Measurements from ENCODE around the gene RAB23. TPM values are rescaled to one million over a fixed set of nuclear protein-coding genes. Genes with fewer than 3 reads are reported as not detected.

Gene RAB23
- total and polyA plus RNA-seq, 2 donors (not counting 3 experiments of a cell fraction or from before 2014, with no cell fraction given), result 3.4 to 9.4 TPM

DNA sequence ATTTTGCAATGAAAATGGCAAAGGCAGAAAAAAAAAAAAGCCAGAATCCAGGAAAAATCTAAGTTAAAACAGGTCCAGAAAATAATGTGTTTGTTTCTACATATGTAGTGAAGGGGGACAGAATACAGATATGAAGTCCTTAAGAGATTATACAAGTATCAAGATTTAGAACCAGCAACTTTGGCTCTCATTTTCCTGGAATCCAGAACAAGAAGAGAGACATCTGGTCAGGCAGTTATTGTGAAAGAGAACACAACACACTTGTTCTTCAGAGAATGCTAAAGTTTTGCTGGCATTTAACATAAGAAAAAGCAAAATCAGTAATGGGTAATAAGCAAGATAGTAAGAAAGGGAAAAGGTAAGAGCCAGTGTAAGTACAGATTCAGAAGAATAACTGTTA is 28.9 kb downstream of the RAB23 start:
- no peak for FAIRE-seq
- Histone ChIP-seq H3K27ac (ENCODE audit: insufficient read depth, low read depth, low read length) (no peak overlapping the region), H2AFZ (ENCODE audit: low read depth, low read length) (no peak overlapping the region), H3K27me3 (ENCODE audit: control insufficient read depth in 2 of 2, insufficient read depth in 2 of 2, low read length in 2 of 2) (no peaks in the 10 kb centered on the region), H3K4me2 (ENCODE audit: insufficient read depth, low read length) (no peak overlapping the region), H3K4me1 (ENCODE audit: control insufficient read depth, extremely low read depth, insufficient read depth, low read length) (no peaks in the 10 kb centered on the region), H3K79me2 (ENCODE audit: control insufficient read depth, insufficient read depth, low read length) (peaks cover 2% of the 10 kb centered on the region), H3K9ac (replicated peaks; ENCODE audit: extremely low read depth, insufficient read depth, low read length) (no peak overlapping the region), H3K9me1 (replicated peaks; ENCODE audit: control insufficient read depth, extremely low read depth, insufficient read depth, low read length) (no peaks in the 10 kb centered on the region), H4K20me1 (replicated peaks; ENCODE audit: control insufficient read depth, extremely low read depth, insufficient read depth, low read length) (no peaks in the 10 kb centered on the region), H3K9me3 (replicated peaks; ENCODE audit: control insufficient read depth, insufficient read depth, low read length) (no peaks in the 10 kb centered on the region), H3K36me3 (ENCODE audit: control insufficient read depth in 2 of 2, extremely low read depth in 1 of 2, insufficient read depth in 2 of 2, low read length in 2 of 2) (peaks cover 0 to 7% of the 10 kb centered on the region in 2 experiments), H3K4me3 (replicated peaks in 1 of 3; ENCODE audit: insufficient read depth in 1 of 3, low read depth in 1 of 3, low read length in 3 of 3) (no peak overlapping the region)
- no TSS peak for BruUV-seq (replicated peaks)
- ChIA-PET POLR2A (no interaction called here), CTCF (no interaction called here)
- TF ChIP-seq JUN (IDR thresholded peaks at IDR 0.05; ENCODE audit: borderline replicate concordance, insufficient read depth, insufficient read length, low read depth), result no peak
- no peak for TF ChIP-seq MYC (IDR thresholded peaks at IDR 0.05; ENCODE audit: low read depth, low read length)
- TF ChIP-seq FOS (IDR thresholded peaks at IDR 0.05; ENCODE audit: borderline replicate concordance, insufficient read depth, low read length), result no peak
- TF ChIP-seq, protein P1, sequence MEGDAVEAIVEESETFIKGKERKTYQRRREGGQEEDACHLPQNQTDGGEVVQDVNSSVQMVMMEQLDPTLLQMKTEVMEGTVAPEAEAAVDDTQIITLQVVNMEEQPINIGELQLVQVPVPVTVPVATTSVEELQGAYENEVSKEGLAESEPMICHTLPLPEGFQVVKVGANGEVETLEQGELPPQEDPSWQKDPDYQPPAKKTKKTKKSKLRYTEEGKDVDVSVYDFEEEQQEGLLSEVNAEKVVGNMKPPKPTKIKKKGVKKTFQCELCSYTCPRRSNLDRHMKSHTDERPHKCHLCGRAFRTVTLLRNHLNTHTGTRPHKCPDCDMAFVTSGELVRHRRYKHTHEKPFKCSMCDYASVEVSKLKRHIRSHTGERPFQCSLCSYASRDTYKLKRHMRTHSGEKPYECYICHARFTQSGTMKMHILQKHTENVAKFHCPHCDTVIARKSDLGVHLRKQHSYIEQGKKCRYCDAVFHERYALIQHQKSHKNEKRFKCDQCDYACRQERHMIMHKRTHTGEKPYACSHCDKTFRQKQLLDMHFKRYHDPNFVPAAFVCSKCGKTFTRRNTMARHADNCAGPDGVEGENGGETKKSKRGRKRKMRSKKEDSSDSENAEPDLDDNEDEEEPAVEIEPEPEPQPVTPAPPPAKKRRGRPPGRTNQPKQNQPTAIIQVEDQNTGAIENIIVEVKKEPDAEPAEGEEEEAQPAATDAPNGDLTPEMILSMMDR (IDR thresholded peaks at IDR 0.05; ENCODE audit: extremely low read depth in 1 of 2, insufficient read depth in 1 of 2, low read depth in 1 of 2, low read length in 2 of 2), result no peak
- dilution Hi-C loops (cut with MboI; ENCODE audit: extremely low pct_ligation_motif_present, low sequenced_read_pairs) (no loop called here), intact Hi-C loops (cut with micrococcal nuclease) (no loop called here)
- no peak for DNase-seq (ENCODE audit: low read depth, low spot score)

DNA sequence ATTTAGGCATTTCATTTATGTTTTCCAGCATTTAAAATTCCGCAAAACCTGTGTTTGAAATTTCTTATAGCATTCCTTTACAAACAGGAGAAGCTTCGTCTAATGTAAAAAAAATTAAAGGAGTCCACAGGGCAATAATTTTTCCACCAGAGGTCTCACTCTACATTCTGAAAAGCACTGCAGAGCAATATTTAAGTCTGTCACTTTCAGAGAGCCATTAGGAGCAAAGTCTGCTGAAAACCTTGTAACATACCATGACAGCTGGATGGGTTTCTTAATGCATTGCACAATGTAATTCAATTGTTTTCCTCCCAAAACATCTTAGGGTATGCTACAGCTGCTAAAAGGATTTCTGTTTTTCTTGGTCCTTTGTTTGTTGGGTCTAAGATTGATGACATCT is 32.0 kb downstream of the RAB23 start:
- DNase-seq (ENCODE audit: low read depth, low spot score) (peak; percentile 21), FAIRE-seq (no peak)
- POLR2A ChIA-PET, result interaction anchor here (0.6 kb wide), 1 partner anchor 48 kb away, joined by 3 read pairs; no protein-coding TSS in a partner anchor
- Histone ChIP-seq H3K9me3 (replicated peaks; ENCODE audit: control insufficient read depth, insufficient read depth, low read length) (no peaks in the 10 kb centered on the region), H3K79me2 (ENCODE audit: control insufficient read depth, insufficient read depth, low read length) (no peaks in the 10 kb centered on the region), H3K4me3 (replicated peaks in 1 of 3; ENCODE audit: insufficient read depth in 1 of 3, low read depth in 1 of 3, low read length in 3 of 3) (no peak overlapping the region), H3K27me3 (ENCODE audit: control insufficient read depth in 2 of 2, insufficient read depth in 2 of 2, low read length in 2 of 2) (no peaks in the 10 kb centered on the region), H3K4me1 (ENCODE audit: control insufficient read depth, extremely low read depth, insufficient read depth, low read length) (no peaks in the 10 kb centered on the region), H3K9me1 (replicated peaks; ENCODE audit: control insufficient read depth, extremely low read depth, insufficient read depth, low read length) (no peaks in the 10 kb centered on the region), H3K27ac (ENCODE audit: insufficient read depth, low read depth, low read length) (no peak overlapping the region), H2AFZ (ENCODE audit: low read depth, low read length) (no peak overlapping the region), H3K4me2 (ENCODE audit: insufficient read depth, low read length) (no peak overlapping the region), H4K20me1 (replicated peaks; ENCODE audit: control insufficient read depth, extremely low read depth, insufficient read depth, low read length) (no peaks in the 10 kb centered on the region), H3K36me3 (ENCODE audit: control insufficient read depth in 2 of 2, extremely low read depth in 1 of 2, insufficient read depth in 2 of 2, low read length in 2 of 2) (peaks cover 0 to 5% of the 10 kb centered on the region in 2 experiments), H3K9ac (replicated peaks; ENCODE audit: extremely low read depth, insufficient read depth, low read length) (no peak overlapping the region)
- no TSS peak for BruUV-seq (replicated peaks)
- dilution Hi-C loops (cut with MboI; ENCODE audit: extremely low pct_ligation_motif_present, low sequenced_read_pairs), result no loop called here
- TF ChIP-seq POLR2A (IDR thresholded peaks at IDR 0.05; ENCODE audit: low read depth, low read length) (no peak), MYC (IDR thresholded peaks at IDR 0.05; ENCODE audit: low read depth, low read length) (no peak), GATA2 (IDR thresholded peaks at IDR 0.05; ENCODE audit: insufficient read depth, insufficient read length, low read depth, low read length) (no peak), FOS (IDR thresholded peaks at IDR 0.05; ENCODE audit: borderline replicate concordance, insufficient read depth, low read length) (no peak), POLR2AphosphoS5 (IDR thresholded peaks at IDR 0.05; ENCODE audit: insufficient read depth, low read depth, low read length) (no peak), JUN (IDR thresholded peaks at IDR 0.05; ENCODE audit: borderline replicate concordance, insufficient read depth, insufficient read length, low read depth) (no peak)
- TF ChIP-seq, protein P1 (IDR thresholded peaks at IDR 0.05; ENCODE audit: extremely low read depth in 1 of 2, insufficient read depth in 1 of 2, low read depth in 1 of 2, low read length in 2 of 2), result no peak
- TF ChIP-seq, protein P2, sequence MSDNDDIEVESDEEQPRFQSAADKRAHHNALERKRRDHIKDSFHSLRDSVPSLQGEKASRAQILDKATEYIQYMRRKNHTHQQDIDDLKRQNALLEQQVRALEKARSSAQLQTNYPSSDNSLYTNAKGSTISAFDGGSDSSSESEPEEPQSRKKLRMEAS (IDR thresholded peaks at IDR 0.05; ENCODE audit: insufficient read depth, insufficient read length), result no peak
- intact Hi-C loops (cut with micrococcal nuclease), result loop anchor here (1.0 kb wide), 1 partner anchor 126 kb away; no protein-coding TSS in a partner anchor
- CTCF ChIA-PET, result interaction anchor here (0.9 to 4.5 kb wide), 14 partner anchors 8 to 460 kb away, joined by 3 to 79 read pairs (median 5); partner anchors contain the start of genes BAG2, PRIM2 and RAB23
